HUES48 (cell line): ENCODE results near the gene PALM.
"Not testable (repeated sequence)": the region's sequence is repeated elsewhere in the genome, so short reads cannot be mapped to it uniquely, and the experiment has no call there.

ENCODE experiments used
- H3K27ac ChIP-seq: one replicate; pipeline ENCODE4 v1.7.0; 2013; ENCODE audit warnings: low read depth, low read length, inconsistent platforms
- H3K27me3 ChIP-seq: 2 replicates; pipeline ENCODE4 v1.6.1; 2013; ENCODE audit warnings: mild to moderate bottlenecking, low read length; ENCODE audit not compliant: control insufficient read depth, insufficient read depth
- H3K36me3 ChIP-seq: 2 replicates; pipeline ENCODE4 v1.6.1; 2013; ENCODE audit warnings: low read length; ENCODE audit not compliant: control insufficient read depth, insufficient read depth
- H3K4me1 ChIP-seq: 2 replicates; pipeline ENCODE4 v1.6.1; 2013; ENCODE audit warnings: mild to moderate bottlenecking, low read length; ENCODE audit not compliant: control insufficient read depth, insufficient read depth
- H3K4me3 ChIP-seq: 2 replicates; pipeline ENCODE4 v1.5.1; 2013; ENCODE audit warnings: mild to moderate bottlenecking, low read depth, low read length
- H3K9ac ChIP-seq: 2 replicates; pipeline ENCODE4 v1.6.1; 2013; ENCODE audit warnings: mild to moderate bottlenecking, low read depth, low read length, moderate library complexity
- H3K9me3 ChIP-seq: 2 replicates; pipeline ENCODE4 v1.6.1; 2013; ENCODE audit warnings: low read length; ENCODE audit not compliant: control insufficient read depth, insufficient read depth

Gene PALM

DNA sequence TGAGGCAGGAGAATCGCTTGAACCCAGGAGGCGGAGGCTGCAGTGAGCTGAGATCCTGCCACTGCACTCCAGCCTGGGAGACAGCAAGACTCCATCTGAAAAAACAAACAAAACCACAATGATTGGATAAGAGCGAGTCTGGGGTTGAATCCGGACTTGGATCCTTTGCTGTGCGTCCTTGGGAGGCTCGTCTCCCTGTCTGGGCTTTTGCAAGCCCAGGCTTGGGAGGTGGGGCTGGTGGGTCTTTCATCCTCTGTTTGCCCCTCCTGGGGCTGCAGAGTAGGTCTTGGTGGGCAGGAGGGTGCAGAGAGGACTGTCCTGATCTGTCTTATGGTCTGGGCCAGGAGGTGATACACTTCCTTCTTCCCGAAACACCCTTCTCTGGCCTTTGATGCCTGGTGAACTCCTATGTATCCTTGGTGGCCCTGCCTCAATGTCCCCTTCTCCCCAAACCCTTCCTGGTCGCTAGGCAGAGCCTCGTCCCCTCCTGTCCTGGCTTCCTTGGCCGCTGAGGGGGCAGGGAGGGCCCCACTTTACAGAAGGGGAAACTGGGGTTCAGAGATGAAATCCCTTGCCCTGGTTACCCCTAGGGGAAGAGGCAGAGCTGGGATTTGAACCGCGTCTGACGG, 16.8 kb downstream of the PALM start:
- Histone ChIP-seq H3K9ac (no peak overlapping the region), H3K36me3 (no peaks in the 10 kb centered on the region), H3K27me3 (no peaks in the 10 kb centered on the region), H3K4me1 (no peaks in the 10 kb centered on the region), H3K9me3 (no peaks in the 10 kb centered on the region), H3K27ac (no peak overlapping the region), H3K4me3 (no peak overlapping the region)

DNA sequence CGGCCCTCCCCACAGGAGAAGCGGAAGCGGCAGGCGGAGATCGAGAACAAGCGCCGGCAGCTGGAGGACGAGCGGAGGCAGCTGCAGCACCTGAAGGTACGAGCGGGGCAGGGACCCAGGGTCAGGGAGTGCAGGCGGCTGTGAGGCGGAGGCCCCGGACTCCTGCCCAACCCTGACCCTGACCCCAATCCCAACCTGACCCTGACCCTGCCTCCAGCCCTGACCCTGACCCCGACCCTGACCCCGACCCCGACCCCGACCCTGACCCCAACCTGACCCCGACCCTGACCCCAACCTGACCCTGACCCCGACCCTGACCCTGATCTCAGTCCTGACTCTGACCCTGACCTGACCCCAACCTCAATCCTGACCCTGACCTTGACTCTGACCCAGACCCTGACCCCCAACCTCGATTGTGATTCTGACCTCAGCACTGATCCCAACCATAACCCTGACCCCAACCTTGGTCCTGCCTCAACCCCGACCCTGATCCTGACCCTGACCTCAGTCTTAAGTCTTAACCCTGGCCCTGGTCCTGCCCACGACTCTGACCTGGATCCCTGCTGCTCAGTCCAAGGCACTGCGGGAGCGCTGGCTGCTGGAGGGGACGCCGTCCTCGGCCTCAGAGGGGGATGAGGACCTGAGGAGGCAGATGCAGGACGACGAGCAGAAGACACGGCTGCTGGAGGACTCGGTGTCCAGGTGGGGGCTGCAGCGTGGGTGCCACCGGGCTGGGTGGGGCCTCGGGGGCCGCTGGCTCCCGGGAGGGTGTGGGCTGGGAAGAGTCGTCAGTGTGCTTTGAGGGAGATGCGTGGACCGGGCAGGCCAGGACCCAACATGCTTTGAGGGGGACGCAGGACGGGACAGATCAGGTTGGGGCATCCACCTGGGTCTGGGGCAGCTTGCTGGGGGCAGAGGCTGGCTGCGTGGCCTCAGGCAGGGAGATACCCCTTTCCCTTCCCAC, 18.5 kb downstream of the PALM start:
- Histone ChIP-seq H3K36me3 (no peaks in the 10 kb centered on the region), H3K9ac (no peak overlapping the region), H3K4me3 (no peak overlapping the region), H3K27me3 (no peaks in the 10 kb centered on the region), H3K9me3 (no peaks in the 10 kb centered on the region), H3K27ac (no peak overlapping the region), H3K4me1 (no peaks in the 10 kb centered on the region)

DNA sequence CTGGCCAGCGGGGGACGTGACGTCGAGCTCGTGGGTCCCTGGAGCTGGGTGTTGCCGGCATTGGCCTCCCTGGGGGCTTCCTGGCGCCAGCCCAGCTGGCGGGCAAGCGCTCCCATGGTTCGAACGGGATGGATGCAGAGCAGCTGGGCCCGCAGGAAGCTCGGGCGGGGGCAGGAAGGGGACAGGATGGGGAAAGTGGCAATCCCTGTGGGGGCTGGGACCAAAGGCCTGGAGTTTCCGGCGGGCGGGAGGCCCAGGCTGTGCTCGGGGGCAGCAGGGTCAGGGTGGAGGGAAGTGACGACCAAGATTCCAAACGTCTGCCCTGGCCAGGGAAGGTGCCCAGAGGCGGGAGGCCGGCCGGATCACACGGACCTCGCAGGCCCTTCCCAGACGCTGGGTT, 19.3 kb downstream of the PALM start:
- Histone ChIP-seq H3K9ac (no peak overlapping the region), H3K27ac (no peak overlapping the region), H3K9me3 (no peaks in the 10 kb centered on the region), H3K27me3 (no peaks in the 10 kb centered on the region), H3K4me3 (no peak overlapping the region), H3K4me1 (no peaks in the 10 kb centered on the region), H3K36me3 (no peaks in the 10 kb centered on the region)

DNA sequence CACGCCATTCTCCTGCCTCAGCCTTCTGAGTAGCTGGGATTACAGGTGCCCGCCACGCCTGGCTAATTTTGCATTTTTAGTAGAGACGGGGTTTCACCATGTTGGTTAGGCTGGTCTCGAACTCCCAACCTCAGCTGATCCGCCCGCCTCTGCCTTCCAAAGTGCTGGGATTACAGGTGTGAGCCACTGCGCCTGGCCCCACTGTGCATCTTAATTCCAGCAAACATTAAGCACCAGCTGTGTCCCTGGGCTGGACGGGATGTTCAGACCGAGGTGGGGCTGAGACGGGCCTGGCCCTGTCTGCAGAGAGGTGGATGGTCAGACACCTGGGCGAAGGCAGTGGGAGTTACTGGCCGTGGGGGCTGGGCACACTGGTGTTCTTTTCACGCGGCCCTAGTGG, 20.8 kb downstream of the PALM start:
- not testable (repeated sequence) for H3K27ac ChIP-seq, H3K36me3 ChIP-seq, H3K27me3 ChIP-seq, H3K4me3 ChIP-seq, H3K4me1 ChIP-seq, H3K9me3 ChIP-seq, H3K9ac ChIP-seq

DNA sequence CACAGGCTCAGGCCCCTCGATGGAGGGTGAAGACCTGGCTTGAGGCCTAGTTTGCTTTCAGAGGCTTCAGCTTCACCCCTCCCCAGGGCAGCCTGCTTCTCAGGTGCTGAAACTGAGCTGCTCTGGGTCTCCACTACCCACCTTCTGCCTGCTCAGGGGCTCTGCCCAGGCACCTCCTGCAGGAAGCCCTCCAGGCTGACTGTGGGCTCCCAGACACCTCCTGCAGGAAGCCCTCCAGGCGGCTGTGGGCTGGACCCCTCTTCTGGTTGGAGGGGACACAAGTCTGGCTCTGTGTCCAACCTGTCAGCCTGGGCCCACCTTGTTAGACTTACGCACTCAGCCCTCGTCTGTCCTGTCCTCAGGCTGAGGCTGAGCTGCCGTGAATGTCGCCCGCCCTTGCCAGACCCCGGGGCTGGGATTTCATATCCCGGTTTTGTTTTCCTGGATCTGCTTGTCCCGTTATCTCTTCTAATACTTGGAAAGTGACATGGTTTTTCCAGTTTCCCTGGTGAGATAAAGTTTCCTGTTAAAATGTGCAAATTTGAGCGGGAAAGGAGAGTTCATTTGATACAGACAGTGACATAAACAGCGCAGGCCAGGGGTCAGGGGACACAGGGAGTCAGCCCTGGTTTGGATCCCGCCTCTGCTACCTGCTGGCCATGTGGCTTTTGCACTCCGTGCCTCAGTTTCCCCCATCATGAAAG, 21.4 kb downstream of the PALM start:
- Histone ChIP-seq H3K27me3 (no peaks in the 10 kb centered on the region), H3K9me3 (no peaks in the 10 kb centered on the region), H3K36me3 (no peaks in the 10 kb centered on the region), H3K4me3 (no peak overlapping the region), H3K27ac (no peak overlapping the region), H3K9ac (no peak overlapping the region), H3K4me1 (no peaks in the 10 kb centered on the region)

DNA sequence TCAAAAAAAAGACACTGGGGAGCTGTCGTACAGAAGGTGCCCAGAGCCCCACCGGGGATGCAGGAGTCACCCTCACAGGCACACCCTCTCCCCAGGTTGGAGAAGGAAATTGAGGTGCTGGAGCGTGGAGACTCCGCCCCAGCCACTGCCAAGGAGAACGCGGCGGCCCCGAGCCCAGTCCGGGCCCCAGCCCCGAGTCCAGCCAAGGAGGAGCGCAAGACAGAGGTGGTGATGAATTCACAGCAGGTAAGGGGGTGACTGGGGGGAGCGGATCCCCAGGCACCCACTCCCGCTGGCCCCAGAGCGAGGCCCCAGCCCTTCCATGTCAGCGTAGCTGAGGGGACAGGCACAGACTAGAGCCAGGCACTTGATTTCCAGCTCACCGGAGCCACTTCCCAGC, 22.3 kb downstream of the PALM start:
- Histone ChIP-seq H3K4me3 (no peak overlapping the region), H3K27ac (no peak overlapping the region), H3K36me3 (no peaks in the 10 kb centered on the region), H3K4me1 (no peaks in the 10 kb centered on the region), H3K27me3 (no peaks in the 10 kb centered on the region), H3K9me3 (no peaks in the 10 kb centered on the region), H3K9ac (no peak overlapping the region)

DNA sequence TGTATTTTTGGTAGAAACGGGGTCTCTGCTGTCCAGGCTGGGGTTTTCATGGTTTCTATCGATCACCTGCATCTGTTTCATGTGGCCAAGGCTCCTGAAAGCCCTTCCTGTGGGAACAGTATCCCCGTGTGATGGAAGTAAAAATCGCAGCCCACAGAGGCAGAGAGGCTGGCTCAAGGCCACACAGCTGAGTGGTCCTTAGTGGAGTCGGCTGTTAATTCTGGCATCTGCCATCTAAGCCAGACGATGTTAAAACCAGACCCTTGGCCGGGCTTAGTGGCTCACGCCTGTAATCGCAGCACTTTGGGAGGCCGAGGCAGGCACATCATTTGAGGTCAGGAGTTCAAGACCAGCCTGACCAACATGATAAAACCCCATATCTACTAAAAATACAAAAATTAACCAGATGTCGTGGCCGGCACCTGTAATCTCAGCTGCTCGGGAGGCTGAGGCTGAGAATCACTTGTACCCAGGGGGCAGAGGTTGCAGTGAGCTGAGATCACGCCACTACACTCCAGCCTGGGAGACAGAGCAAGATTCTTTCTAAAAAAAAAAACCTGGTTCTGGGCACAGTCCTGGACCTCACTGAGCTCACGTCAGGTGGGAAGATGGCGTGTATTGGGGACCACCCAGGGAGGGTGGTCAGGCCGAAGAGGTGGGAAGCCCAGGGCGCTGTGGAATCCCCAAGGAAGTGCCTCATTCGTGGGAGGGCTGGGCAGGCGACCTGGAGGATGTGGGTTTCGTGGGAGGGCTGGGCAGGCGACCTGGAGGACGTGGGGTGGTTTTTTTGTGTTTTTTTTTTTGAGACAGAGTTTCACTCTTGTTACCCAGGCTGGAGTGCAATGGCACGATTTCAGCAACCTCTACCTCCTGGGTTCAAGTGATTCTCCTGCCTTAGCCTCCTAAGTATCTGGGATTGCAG, 23.7 kb downstream of the PALM start:
- H3K27ac ChIP-seq = no peak overlapping the region
- no peak overlapping the region for H3K9ac ChIP-seq

DNA sequence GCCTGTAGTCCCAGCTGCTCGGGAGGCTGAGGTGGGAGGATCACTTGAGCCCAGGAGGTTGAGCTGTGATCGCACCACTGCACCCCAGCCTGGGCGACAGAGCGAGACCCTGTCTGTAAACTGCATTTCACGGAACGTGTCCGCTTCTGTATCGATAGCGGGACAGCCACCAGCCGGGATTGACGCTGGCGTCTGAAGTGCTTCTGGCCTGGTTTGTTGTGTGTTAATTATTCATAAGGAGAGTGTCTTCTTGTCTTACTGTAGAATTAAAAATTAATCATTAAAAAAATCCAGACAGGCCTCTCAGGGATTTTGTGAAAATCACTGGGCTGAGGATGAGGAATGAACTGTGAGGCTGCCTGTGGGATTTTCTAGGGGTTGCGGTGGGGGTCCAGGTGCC, 26.0 kb downstream of the PALM start:
- Histone ChIP-seq H3K27ac (no peak overlapping the region), H3K36me3 (no peaks in the 10 kb centered on the region), H3K27me3 (no peaks in the 10 kb centered on the region), H3K9me3 (no peaks in the 10 kb centered on the region), H3K4me3 (no peak overlapping the region), H3K9ac (no peak overlapping the region), H3K4me1 (no peaks in the 10 kb centered on the region)

More for the DNA sequence above, 23.7 kb downstream of the PALM start:
- no peaks in the 10 kb centered on the region for H3K4me1 ChIP-seq
- H3K27me3 ChIP-seq = no peaks in the 10 kb centered on the region
- H3K9me3 ChIP-seq = no peaks in the 10 kb centered on the region
- H3K36me3 ChIP-seq = no peaks in the 10 kb centered on the region
- no peak overlapping the region for H3K4me3 ChIP-seq

DNA sequence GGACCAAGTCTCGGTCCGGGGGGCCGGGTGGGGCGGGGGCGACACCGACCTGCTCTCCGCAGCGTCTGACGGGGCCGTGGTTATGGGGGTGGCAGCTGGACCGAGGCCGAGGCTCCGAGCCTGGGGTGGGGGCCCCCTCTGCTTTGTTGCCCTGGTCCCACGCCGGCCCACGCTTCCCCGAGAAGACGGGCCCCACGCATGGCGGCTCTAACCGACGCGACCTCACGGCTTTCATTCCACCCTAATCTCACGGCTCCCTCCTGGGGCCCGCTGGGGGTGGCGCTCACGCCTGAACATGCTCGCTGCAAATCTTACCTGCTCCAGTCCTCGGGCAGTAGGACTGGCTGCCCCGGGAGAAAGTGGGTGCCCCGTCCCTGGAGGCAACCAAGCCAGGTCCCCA, 27.4 kb downstream of the PALM start:
- Histone ChIP-seq H3K27me3 (no peaks in the 10 kb centered on the region), H3K4me1 (no peaks in the 10 kb centered on the region), H3K9me3 (no peaks in the 10 kb centered on the region), H3K4me3 (no peak overlapping the region), H3K36me3 (no peaks in the 10 kb centered on the region), H3K27ac (no peak overlapping the region), H3K9ac (no peak overlapping the region)

DNA sequence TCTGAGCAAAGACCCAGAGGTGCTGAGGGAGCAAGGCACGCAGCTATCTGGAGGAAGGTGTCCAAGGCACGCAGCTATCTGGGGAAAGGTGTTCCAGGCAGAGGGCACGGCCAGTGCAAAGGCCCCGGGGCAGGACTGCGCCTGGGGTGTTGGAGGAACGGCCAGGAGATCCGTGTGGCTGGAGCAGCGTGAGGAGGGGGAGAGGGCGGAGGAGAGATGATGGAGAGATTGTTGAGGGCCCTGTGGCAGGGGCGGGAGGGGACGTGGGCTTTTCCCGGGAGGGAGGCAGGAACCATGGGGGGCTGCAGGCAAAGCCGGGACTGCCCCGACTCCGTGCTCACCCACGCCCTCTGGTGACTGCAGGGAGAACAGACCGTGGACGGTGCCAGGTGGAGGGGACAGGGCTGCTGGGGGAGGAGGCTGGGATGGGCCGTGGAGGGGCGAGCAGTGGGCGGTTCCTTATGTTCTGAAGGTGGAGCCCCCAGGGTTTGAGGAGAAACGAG, 28.9 kb downstream of the PALM start:
- Histone ChIP-seq H3K9ac (no peak overlapping the region), H3K27ac (no peak overlapping the region), H3K9me3 (no peaks in the 10 kb centered on the region), H3K4me1 (no peaks in the 10 kb centered on the region), H3K27me3 (no peaks in the 10 kb centered on the region), H3K36me3 (no peaks in the 10 kb centered on the region), H3K4me3 (no peak overlapping the region)
